Measurements from ENCODE around the gene MAB21L2.

The MAB21L2 gene

DNA sequence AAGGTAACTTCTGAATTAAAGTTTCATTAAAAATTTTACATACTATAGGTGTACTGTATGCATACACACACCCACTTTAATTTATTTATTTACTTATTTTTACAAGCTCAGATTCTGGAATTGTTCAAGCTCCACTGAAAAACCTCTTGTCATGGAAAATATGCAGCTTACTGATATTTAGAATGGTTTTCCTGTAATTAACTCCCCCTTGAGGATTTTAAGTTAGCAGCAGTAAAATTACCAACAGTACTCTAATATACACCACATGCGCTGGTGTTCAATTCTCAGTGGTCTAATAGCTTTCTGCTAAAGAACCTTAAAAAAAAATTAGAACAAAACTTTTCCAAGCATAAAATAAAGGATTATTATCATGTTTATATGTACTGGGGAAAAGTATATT is 12.0 kb downstream of the MAB21L2 start:
- Histone ChIP-seq H3K27ac (ENCODE audit: low read depth, low read length) (no peak overlapping the region), H3K4me1 (ENCODE audit: control insufficient read depth in 1 of 2, insufficient read depth in 2 of 2, low read length in 2 of 2) (no peaks in the 10 kb centered on the region), H3K4me3 (ENCODE audit: low read depth in 1 of 2, low read length in 2 of 2) (no peak overlapping the region)

DNA sequence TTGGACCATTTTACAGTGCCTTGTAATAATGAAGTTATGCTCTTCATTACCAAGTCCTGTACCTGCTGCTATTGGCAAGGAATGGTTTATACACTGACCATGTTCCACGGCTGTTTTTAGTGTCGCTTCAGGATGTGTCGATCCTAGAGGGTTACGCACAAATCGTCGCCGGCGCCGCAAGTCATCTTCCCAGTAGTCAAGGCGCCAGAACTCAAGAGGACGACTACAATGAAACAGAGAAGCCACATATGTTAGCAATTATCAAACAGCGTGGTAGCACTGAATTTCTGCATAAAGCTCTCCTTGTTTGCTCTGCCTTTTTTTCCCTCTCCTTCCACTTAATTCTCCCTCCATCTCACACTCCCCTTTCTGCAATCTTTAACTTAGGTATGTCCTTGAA is 17.0 kb downstream of the MAB21L2 start:
- H3K36me3 ChIP-seq (ENCODE audit: control insufficient read depth in 1 of 2, insufficient read depth in 2 of 2, low read length in 2 of 2), result peaks cover 0 to 11% of the 10 kb centered on the region in 2 donors
- H3K27ac ChIP-seq (ENCODE audit: low read depth, low read length), result no peak overlapping the region
- no peak overlapping the region for H3K9ac ChIP-seq (ENCODE audit: low read depth in 1 of 2, low read length in 2 of 2)
- H3K27me3 ChIP-seq (ENCODE audit: control insufficient read depth in 1 of 2, insufficient read depth in 2 of 2, low read length in 2 of 2), result no peaks in the 10 kb centered on the region
- H3K4me3 ChIP-seq (ENCODE audit: low read depth in 1 of 2, low read length in 2 of 2), result no peak overlapping the region
- H3K9me3 ChIP-seq (ENCODE audit: control insufficient read depth in 1 of 2, low read length in 2 of 2), result no peaks in the 10 kb centered on the region
- no peaks in the 10 kb centered on the region for H3K4me1 ChIP-seq (ENCODE audit: control insufficient read depth in 1 of 2, insufficient read depth in 2 of 2, low read length in 2 of 2)

More for the DNA sequence above, 12.0 kb downstream of the MAB21L2 start:
- H3K27me3 ChIP-seq (ENCODE audit: control insufficient read depth in 1 of 2, insufficient read depth in 2 of 2, low read length in 2 of 2), result no peaks in the 10 kb centered on the region
- H3K9me3 ChIP-seq (ENCODE audit: control insufficient read depth in 1 of 2, low read length in 2 of 2), result no peaks in the 10 kb centered on the region
- peaks cover 7 to 16% of the 10 kb centered on the region in 2 donors for H3K36me3 ChIP-seq (ENCODE audit: control insufficient read depth in 1 of 2, insufficient read depth in 2 of 2, low read length in 2 of 2)
- no peak overlapping the region for H3K9ac ChIP-seq (ENCODE audit: low read depth in 1 of 2, low read length in 2 of 2)

DNA sequence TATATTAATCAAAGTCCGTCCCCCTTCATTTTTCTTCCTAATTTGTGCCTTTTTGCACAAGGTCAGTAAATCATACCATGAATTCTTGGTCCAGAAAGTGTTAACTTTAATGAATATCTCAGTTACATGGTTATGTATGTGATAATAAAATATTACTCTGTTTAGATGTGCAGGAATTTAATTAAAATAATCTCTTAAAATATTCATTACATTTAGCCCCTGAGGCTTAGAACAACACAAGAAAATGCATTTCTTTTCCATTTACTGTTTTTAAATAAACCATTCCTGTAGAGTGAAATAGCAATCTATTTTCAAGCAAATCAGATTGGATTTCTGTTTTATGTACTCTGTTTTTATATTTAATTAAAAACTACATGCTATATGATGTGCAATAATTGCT is 17.6 kb downstream of the MAB21L2 start:
- Histone ChIP-seq H3K27ac (ENCODE audit: low read depth, low read length) (no peak overlapping the region), H3K9ac (ENCODE audit: low read depth in 1 of 2, low read length in 2 of 2) (no peak overlapping the region), H3K4me3 (ENCODE audit: low read depth in 1 of 2, low read length in 2 of 2) (no peak overlapping the region), H3K36me3 (ENCODE audit: control insufficient read depth in 1 of 2, insufficient read depth in 2 of 2, low read length in 2 of 2) (peaks cover 0 to 11% of the 10 kb centered on the region in 2 donors), H3K27me3 (ENCODE audit: control insufficient read depth in 1 of 2, insufficient read depth in 2 of 2, low read length in 2 of 2) (no peaks in the 10 kb centered on the region), H3K9me3 (ENCODE audit: control insufficient read depth in 1 of 2, low read length in 2 of 2) (no peaks in the 10 kb centered on the region), H3K4me1 (ENCODE audit: control insufficient read depth in 1 of 2, insufficient read depth in 2 of 2, low read length in 2 of 2) (no peaks in the 10 kb centered on the region)

DNA sequence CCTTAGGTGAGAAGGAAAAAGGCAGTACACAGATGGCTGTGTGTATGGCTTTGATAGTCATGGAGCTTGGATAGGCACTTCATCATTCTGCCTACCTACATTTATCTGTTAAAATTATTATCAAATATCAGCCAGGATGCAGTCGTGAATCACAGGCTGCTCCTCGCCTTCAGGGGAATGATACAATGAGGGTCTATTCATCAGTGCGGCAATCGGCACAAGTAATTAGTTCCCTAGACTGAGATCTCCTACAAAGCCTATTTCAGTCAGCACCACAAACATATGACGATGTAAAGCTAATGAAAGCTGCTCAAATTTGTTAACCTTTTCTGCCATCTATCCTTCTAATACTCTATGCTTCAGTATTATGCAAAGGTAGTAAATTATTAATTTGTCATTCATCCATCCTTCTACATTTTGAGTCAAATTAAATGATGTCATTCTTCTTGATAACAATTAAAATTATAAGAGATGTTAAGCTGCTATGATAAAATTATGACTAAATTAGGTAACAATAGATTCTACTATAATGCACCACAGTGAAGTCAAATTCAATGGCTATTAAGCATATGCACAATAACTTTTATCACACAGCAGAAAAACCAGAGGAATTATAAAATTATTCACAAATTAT is 19.0 kb downstream of the MAB21L2 start:
- Histone ChIP-seq H3K27ac (ENCODE audit: low read depth, low read length) (no peak overlapping the region), H3K4me1 (ENCODE audit: control insufficient read depth in 1 of 2, insufficient read depth in 2 of 2, low read length in 2 of 2) (no peaks in the 10 kb centered on the region), H3K9ac (ENCODE audit: low read depth in 1 of 2, low read length in 2 of 2) (no peak overlapping the region), H3K4me3 (ENCODE audit: low read depth in 1 of 2, low read length in 2 of 2) (no peak overlapping the region), H3K27me3 (ENCODE audit: control insufficient read depth in 1 of 2, insufficient read depth in 2 of 2, low read length in 2 of 2) (no peaks in the 10 kb centered on the region), H3K9me3 (ENCODE audit: control insufficient read depth in 1 of 2, low read length in 2 of 2) (no peaks in the 10 kb centered on the region), H3K36me3 (ENCODE audit: control insufficient read depth in 1 of 2, insufficient read depth in 2 of 2, low read length in 2 of 2) (peaks cover 0 to 11% of the 10 kb centered on the region in 2 donors)

DNA sequence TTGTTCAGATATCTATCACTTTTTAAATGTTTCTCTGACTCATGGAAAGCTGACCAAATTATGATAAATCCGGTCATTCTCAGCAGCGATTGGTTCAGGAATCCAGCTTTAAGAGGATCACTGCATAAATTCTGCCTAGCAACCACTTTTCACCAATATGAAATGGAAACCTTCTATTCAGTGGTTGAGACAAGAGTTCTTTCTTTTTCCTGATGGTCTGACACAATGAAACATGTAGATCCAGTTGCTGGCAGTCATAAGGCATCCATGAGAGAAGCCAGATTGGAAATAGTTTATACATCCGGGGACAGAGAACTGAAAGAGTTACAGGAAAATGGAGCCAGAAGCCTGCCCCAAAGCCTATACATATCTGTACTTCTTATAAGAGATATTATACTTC is 27.2 kb downstream of the MAB21L2 start:
- Histone ChIP-seq H3K9me3 (ENCODE audit: control insufficient read depth in 1 of 2, low read length in 2 of 2) (no peaks in the 10 kb centered on the region), H3K4me3 (ENCODE audit: low read depth in 1 of 2, low read length in 2 of 2) (no peak overlapping the region), H3K36me3 (ENCODE audit: control insufficient read depth in 1 of 2, insufficient read depth in 2 of 2, low read length in 2 of 2) (no peaks in the 10 kb centered on the region), H3K4me1 (ENCODE audit: control insufficient read depth in 1 of 2, insufficient read depth in 2 of 2, low read length in 2 of 2) (no peaks in the 10 kb centered on the region), H3K27me3 (ENCODE audit: control insufficient read depth in 1 of 2, insufficient read depth in 2 of 2, low read length in 2 of 2) (no peaks in the 10 kb centered on the region), H3K9ac (ENCODE audit: low read depth in 1 of 2, low read length in 2 of 2) (no peak overlapping the region), H3K27ac (ENCODE audit: low read depth, low read length) (no peak overlapping the region)

DNA sequence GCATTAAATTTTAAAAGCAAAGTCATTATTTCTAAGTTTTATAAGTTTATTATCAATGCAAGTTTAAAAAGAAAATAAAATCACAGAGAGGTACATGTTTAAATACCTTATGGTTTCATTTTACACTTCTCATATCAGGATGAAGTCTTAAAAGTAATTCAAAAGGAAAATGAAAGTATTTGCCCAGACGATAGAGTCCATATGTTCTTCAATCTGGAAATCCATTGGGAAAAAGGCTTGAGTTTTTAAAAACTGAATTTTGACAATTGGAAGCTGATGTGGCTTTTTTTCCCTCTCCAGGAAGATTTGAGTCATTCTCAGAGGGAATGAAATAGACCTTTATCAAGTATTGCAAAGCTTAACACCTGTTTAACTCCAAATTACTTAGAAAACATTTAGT is 37.1 kb downstream of the MAB21L2 start:
- H3K27me3 ChIP-seq (ENCODE audit: control insufficient read depth in 1 of 2, insufficient read depth in 2 of 2, low read length in 2 of 2), result no peaks in the 10 kb centered on the region

DNA sequence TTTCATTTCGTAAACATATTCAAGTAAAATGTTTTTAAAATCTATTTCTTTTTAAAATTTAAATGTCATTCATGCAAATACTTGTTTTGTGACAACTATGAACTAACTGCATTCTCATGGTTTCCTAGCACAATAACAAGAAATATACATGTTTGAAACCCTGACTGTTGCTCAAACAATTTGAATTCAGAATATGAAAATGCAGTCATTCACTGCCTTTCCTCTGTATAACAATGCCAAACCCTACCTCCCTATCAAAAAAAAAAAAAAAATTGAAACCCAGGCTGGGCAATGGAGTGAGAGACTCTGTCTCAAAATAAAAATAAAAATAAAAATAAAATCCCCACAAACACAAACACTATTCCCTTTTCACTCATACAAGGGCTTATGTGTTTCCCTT is 42.1 kb downstream of the MAB21L2 start:
- H3K9ac ChIP-seq (ENCODE audit: low read depth in 1 of 2, low read length in 2 of 2), result no peak overlapping the region
- H3K9me3 ChIP-seq (ENCODE audit: control insufficient read depth in 1 of 2, low read length in 2 of 2), result no peaks in the 10 kb centered on the region
- no peak overlapping the region for H3K27ac ChIP-seq (ENCODE audit: low read depth, low read length)
- H3K4me3 ChIP-seq (ENCODE audit: low read depth in 1 of 2, low read length in 2 of 2), result no peak overlapping the region
- no peaks in the 10 kb centered on the region for H3K27me3 ChIP-seq (ENCODE audit: control insufficient read depth in 1 of 2, insufficient read depth in 2 of 2, low read length in 2 of 2)
- no peaks in the 10 kb centered on the region for H3K36me3 ChIP-seq (ENCODE audit: control insufficient read depth in 1 of 2, insufficient read depth in 2 of 2, low read length in 2 of 2)
- peaks cover 0 to 7% of the 10 kb centered on the region in 2 donors for H3K4me1 ChIP-seq (ENCODE audit: control insufficient read depth in 1 of 2, insufficient read depth in 2 of 2, low read length in 2 of 2)

More for the DNA sequence above, 37.1 kb downstream of the MAB21L2 start:
- Histone ChIP-seq H3K4me3 (ENCODE audit: low read depth in 1 of 2, low read length in 2 of 2) (peak overlapping the region; percentile 44 to 56), H3K27ac (ENCODE audit: low read depth, low read length) (no peak overlapping the region), H3K4me1 (ENCODE audit: control insufficient read depth in 1 of 2, insufficient read depth in 2 of 2, low read length in 2 of 2) (peaks cover 0 to 9% of the 10 kb centered on the region in 2 donors), H3K9ac (ENCODE audit: low read depth in 1 of 2, low read length in 2 of 2) (no peak overlapping the region), H3K36me3 (ENCODE audit: control insufficient read depth in 1 of 2, insufficient read depth in 2 of 2, low read length in 2 of 2) (peaks cover 0 to 5% of the 10 kb centered on the region in 2 donors), H3K9me3 (ENCODE audit: control insufficient read depth in 1 of 2, low read length in 2 of 2) (no peaks in the 10 kb centered on the region)

DNA sequence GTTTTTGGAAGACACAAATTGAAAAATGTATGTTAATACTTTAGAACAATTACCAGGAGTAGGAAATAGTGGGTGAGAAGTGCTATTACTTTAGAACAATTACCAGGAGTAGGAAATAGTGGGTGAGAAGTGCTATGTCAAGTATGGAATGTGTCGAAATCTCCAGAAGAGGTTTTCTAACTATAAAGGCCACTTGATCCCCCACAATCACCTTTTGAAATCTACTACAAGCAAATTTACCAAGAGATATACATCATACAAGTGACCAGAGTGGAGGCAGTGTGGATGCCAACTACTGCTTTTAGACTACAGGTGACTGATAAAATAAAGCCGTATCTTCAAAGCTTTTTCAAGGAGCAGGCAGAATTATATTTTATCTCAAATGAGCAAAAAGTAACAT is 43.1 kb downstream of the MAB21L2 start:
- Histone ChIP-seq H3K4me1 (ENCODE audit: control insufficient read depth in 1 of 2, insufficient read depth in 2 of 2, low read length in 2 of 2) (no peaks in the 10 kb centered on the region), H3K27me3 (ENCODE audit: control insufficient read depth in 1 of 2, insufficient read depth in 2 of 2, low read length in 2 of 2) (no peaks in the 10 kb centered on the region), H3K27ac (ENCODE audit: low read depth, low read length) (no peak overlapping the region), H3K36me3 (ENCODE audit: control insufficient read depth in 1 of 2, insufficient read depth in 2 of 2, low read length in 2 of 2) (no peaks in the 10 kb centered on the region), H3K9ac (ENCODE audit: low read depth in 1 of 2, low read length in 2 of 2) (no peak overlapping the region), H3K4me3 (ENCODE audit: low read depth in 1 of 2, low read length in 2 of 2) (no peak overlapping the region), H3K9me3 (ENCODE audit: control insufficient read depth in 1 of 2, low read length in 2 of 2) (no peaks in the 10 kb centered on the region)

DNA sequence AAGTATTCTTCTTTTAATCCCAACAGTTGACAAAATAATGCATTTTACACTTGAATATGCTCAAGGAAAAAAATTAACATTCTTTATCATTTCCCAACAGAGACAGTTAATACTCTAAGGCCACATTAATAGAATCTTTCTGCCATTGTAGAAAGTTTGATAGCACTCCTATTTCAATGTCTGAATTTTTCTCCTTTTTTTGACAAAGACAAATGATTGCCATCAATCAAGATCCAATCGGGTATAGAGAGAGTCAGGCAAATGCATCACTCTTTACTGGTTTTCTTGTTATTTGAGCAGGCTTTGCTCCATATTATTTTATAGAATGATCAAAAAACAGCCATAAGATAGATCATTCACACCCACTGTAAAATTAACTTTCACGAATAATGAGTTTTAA is 46.1 kb downstream of the MAB21L2 start:
- Histone ChIP-seq H3K9ac (ENCODE audit: low read depth in 1 of 2, low read length in 2 of 2) (no peak overlapping the region), H3K4me1 (ENCODE audit: control insufficient read depth in 1 of 2, insufficient read depth in 2 of 2, low read length in 2 of 2) (no peaks in the 10 kb centered on the region), H3K4me3 (ENCODE audit: low read depth in 1 of 2, low read length in 2 of 2) (no peak overlapping the region), H3K9me3 (ENCODE audit: control insufficient read depth in 1 of 2, low read length in 2 of 2) (no peaks in the 10 kb centered on the region), H3K27ac (ENCODE audit: low read depth, low read length) (no peak overlapping the region), H3K27me3 (ENCODE audit: control insufficient read depth in 1 of 2, insufficient read depth in 2 of 2, low read length in 2 of 2) (no peaks in the 10 kb centered on the region), H3K36me3 (ENCODE audit: control insufficient read depth in 1 of 2, insufficient read depth in 2 of 2, low read length in 2 of 2) (no peaks in the 10 kb centered on the region)

DNA sequence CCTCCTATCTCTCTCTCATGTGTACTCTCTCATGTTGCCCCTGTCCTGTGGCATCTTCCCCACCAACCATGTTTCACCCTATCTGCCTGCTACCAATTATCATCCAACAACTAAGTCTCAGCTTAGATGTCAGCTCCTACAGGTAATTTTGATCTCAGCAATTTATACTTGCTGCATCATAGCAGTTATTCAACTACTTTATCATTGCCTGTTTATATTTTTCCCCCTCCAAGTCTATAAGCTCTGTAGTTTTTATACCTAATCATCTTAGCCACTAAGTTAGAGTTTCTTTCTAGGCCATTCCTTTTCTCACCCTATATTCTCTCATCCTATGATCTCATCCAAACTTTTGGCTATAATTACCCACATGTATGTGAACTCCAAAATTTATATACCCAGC is 50.7 kb downstream of the MAB21L2 start:
- H3K27me3 ChIP-seq (ENCODE audit: control insufficient read depth in 1 of 2, insufficient read depth in 2 of 2, low read length in 2 of 2), result no peaks in the 10 kb centered on the region
- no peaks in the 10 kb centered on the region for H3K4me1 ChIP-seq (ENCODE audit: control insufficient read depth in 1 of 2, insufficient read depth in 2 of 2, low read length in 2 of 2)
- peaks cover 0 to 4% of the 10 kb centered on the region in 2 donors for H3K36me3 ChIP-seq (ENCODE audit: control insufficient read depth in 1 of 2, insufficient read depth in 2 of 2, low read length in 2 of 2)
- H3K27ac ChIP-seq (ENCODE audit: low read depth, low read length), result no peak overlapping the region
- no peak overlapping the region for H3K9ac ChIP-seq (ENCODE audit: low read depth in 1 of 2, low read length in 2 of 2)
- peaks cover 0 to 4% of the 10 kb centered on the region in 2 donors for H3K9me3 ChIP-seq (ENCODE audit: control insufficient read depth in 1 of 2, low read length in 2 of 2)
- H3K4me3 ChIP-seq (ENCODE audit: low read depth in 1 of 2, low read length in 2 of 2), result no peak overlapping the region

Data from duodenal mucosa (tissue), 2 donors.